HG03135 (cell line): ENCODE data around the gene PTPRQ.
"Not testable (repeated sequence)": the region's sequence is repeated elsewhere in the genome, so short reads cannot be mapped to it uniquely, and the experiment has no call there.

ENCODE experiments used
- ATAC-seq: cut with Tn5 transposase; IDR thresholded peaks from one replicate; pipeline ENCODE4 v1.9.1; 2021; ENCODE audit warnings: mild to moderate bottlenecking, moderate library complexity; ENCODE audit not compliant: unreplicated experiment

PTPRQ gene

GRCh38 chr12:80443974-80444666, at the start of gene PTPRQ:
Gene PTPRQ (plus strand): TSS chr12:80444235. CDS start chr12:80444346, 111 bp downstream.
- no peak for ATAC-seq

DNA sequence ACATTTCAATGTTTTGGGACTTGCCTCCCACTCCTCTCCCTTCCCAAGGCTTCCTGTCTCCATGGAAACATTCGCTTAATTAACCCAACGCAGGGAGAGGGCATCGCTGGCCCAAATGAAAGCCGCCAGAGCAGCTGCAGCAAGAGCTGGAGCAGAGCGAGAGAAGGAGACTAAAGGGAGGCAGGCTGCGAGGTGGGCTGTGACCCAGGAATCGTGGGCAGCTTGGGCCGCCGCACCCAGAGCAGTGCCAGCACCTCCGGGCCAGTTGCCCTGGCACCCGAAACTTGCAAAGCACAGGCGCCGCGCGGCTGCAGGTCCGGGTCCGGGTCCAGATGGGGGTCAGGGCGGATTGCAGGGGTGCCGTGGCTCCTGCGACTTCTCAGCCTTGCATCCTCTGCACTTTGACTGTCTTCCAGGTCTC, 43.5 kb upstream of the PTPRQ start:
- no peak for ATAC-seq

GRCh38 chr12:80401191-80401590, 42.8 kb upstream of the PTPRQ start:
- no peak for ATAC-seq

GRCh38 chr12:80404629-80405028, 39.4 kb upstream of the PTPRQ start:
- ATAC-seq: no peak

GRCh38 chr12:80406253-80406652, 37.8 kb upstream of the PTPRQ start:
- ATAC-seq: no peak

- no peak for ATAC-seq
These were observed 32.2 kb upstream of the PTPRQ start for GRCh38 chr12:80411787-80412186.

GRCh38 chr12:80412343-80412953, 31.6 kb upstream of the PTPRQ start:
- peak; percentile 75 for ATAC-seq

DNA sequence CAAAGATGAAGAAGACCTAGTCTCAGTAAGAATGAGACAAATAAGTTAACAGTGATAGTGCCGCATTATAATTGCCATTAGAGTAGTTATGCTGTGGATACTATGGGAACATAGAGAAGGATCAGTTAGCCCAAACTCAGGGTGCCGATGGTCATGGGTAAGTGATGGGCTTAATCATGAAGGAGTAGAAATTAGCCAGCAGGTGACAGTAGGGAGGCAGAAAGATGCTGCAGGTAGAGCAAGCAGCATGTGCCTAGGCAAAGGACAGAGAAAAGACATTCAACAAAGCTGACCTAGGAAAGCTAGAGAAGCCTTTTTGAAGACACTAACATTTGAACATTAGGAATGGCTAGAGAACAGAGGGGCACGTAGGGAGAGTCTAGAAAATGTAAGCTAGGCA, 30.6 kb upstream of the PTPRQ start:
- no peak for ATAC-seq

DNA sequence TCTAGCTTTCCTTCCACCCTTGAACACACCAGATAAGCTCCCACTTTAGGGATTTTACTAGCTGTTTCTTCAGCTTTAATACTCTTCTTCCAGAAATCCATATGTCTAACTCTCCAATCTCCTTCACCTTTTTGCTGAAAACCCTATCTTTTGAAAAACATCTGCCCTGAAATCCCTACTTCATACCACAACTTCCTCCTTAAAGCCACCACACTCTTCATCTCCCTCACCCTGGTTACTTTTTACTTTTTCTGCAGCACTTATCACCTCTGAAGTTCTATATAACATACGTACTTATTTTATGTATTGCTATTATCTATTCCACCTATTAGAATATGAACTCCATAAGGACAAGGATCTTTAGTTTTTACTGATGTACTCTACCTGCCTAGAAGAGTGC, 28.6 kb upstream of the PTPRQ start:
- ATAC-seq: no peak

DNA sequence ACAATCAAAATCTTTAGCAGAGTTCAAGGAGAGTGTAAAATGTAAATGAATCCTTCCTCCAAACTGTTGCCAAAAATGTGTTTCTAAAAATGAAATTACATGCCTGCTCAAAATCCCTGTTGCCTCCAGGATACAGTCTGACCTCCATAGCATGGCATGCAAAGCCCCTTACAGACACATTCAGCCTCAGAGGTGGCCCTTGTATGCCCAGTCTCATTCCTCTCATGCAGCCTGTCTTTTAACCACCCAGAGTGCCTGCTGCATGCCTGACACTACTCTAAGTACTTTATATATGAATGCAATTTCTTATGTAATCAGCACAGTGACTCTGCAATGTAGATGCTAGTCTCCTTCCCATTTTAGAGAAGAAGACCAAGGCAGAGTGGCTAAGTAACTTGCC, 24.4 kb upstream of the PTPRQ start:
- ATAC-seq: no peak

GRCh38 chr12:80420075-80420474, 24.0 kb upstream of the PTPRQ start:
- ATAC-seq: no peak

GRCh38 chr12:80422550-80422949, 21.5 kb upstream of the PTPRQ start:
- no peak for ATAC-seq

DNA sequence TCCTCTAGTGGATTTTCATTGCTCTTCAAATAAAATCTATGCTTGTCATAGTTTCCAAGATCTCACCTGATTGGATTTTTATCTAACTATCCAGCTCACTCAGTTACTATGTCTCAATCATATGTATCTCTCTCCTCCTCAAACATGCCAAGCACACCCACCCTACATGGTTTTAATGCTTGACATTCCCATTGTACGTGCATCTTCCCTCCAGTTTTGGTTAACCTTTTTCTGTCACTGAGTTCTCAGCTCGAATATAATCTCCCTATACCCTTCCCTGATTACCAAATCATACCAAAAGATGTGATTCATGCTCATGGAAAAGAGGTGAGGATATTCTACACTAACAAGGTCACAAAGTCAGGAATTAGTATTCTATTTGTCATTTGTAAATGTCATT, 12.0 kb upstream of the PTPRQ start:
- no peak for ATAC-seq

DNA sequence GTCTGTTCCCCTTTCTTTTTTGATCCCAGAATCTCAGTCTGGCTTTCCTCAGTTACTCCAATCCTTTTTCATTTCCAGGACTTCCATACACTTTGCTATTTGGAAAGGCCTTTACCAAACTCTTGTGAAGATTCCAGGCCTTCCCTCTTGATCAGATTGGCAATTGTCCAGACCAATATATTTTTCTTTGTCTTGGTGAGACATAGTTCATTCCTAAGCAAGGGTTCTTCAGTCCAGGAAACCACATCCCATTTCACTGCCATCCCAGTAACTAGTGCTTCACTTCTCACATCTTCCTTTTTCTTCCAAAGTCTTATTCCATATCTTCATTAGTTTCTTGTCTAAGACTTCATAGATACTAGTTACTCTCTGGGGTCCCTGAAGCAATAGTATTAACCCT, 2.1 kb upstream of the PTPRQ start:
- ATAC-seq: no peak

DNA sequence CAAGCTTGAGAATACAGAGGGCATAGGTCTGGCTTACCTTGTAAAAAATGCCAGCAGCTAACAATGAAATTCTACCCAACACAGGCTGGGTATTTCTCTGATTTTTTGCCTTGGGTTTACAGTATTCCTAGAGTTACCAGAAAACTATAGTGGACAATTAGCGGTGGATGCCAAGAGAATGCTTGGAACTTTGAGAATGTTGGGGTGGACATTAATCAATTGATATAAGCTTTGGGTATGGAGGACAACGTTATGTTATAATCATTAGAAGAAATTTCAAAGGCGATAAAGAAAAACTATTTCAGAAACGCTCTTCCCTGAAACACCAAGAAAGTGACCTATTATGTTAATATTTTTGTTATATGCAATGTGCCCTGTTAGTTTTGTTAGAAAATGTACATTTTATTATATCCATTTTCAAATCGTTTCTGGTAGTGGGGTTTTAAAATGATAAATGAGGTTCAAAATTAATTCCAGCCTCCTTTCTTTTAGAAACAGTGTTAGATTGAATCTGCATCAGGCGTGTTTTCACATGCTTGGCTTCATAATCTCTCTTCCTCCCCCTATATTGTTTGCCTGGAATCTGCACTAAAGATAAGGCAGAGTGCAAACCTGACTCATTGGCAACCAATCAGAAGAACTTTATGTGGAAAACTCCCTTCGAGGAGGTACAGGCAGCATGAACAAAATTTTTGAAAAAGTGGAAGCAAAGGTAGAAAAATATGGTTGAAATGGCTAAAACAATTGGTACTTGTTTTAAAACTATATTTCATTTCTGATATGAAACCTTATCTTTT, 1.4 kb upstream of the PTPRQ start:
- ATAC-seq: no peak

DNA sequence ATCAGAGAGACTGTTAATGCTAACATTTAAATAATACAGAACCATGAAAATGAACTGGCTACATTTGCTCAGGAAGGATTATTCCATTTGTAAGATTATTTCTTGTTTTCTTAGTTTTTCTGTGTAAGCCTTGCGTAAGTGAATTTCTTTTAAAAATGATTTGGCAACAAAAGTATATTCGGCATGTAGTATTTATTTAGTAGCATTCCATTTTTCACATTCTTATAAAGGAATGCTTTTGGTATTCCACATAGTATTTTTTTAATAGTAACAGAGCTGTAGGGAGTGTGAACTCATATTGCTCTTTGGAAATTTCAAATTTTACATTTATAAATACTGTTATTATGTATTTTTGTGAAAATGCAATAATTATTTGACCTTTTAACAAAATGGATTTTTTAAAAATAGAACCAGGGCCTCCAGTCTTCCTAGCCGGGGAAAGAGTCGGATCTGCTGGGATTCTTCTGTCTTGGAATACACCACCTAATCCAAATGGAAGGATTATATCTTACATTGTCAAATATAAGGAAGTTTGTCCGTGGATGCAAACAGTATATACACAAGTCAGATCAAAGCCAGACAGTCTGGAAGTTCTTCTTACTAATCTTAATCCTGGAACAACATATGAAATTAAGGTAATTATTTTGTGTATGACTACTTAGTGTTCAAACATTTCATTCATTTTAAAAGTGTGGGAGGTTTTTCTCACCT, 1.2 kb downstream of the PTPRQ start:
- no peak for ATAC-seq

DNA sequence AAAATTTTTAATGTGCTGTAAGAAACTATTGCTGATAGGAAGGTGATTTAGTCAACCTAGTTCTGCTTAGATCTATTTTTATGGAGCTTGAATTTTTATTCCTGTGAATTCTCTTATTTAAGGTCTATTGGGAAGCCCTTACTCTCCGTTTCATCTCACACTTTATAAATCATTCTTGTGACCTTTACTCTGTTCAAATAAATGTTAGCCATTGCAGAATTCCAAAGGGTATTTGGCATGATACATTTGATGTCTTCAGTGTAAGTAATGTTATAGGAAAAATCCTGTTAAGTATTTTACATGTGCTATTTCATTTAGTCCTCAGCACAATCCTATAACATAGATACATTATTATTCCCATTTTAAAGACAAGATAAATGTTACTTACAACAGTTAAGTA, 12.5 kb downstream of the PTPRQ start:
- ATAC-seq: no peak

DNA sequence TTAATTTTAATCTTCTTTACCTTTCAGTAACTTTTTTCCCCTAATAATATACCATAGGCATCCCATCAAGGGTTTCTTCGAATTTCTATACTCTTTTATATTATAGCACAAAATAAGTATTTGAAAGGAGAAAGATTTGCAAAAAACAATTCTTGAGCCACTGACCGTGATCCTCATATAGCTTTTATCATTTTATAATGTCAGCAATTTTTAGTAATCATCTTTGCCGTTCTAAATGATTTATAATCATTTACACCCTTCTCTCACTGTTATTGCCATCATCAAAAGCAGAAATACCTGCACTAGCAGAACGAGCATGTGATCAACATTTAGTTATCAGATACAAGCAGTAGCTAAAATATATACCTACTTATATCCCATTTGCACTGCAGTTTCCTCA, 16.9 kb downstream of the PTPRQ start:
- ATAC-seq: no peak

DNA sequence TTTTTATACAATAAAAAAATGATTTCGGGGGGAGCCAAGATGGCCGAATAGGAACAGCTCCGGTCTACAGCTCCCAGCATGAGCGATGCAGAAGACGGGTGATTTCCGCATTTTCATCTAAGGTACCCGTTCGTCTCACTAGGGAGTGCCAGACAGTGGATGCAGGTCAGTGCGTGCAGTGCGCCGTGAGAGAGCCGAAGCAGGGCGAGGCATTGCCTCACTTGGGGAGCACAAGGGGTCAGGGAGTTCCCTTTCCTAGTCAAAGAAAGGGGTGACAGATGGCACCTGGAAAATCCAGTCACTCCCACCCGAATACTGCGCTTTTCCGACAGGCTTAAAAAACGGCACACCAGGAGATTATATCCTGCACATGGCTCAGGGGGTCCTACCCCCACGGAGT, 17.8 kb downstream of the PTPRQ start:
- ATAC-seq: not testable (repeated sequence)

- ATAC-seq: no peak
These were observed 25.6 kb downstream of the PTPRQ start for GRCh38 chr12:80469681-80470080.

- ATAC-seq: no peak
These were observed 26.4 kb downstream of the PTPRQ start for GRCh38 chr12:80470403-80470802.
